ENCODE measurements around the gene FRS3.

DNA sequence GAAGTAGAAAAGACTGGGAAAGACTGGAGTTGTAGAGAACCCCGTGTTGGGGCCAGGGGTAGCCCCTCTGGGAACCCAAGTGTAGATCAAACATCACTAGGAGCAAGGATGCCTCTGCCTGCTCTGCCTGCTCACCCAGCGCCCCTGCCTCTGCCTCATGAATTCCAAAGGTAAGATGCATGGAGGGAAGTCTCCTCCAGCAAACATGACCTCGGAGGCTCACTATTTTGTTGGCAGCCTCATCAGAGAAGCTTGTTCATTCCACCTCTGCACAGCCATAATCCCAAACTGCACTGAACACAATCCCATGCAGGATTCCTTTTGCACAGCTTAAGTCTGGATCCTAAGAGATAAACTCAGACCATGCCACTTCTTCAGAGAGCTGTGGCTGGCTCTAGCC, 4.9 kb downstream of the FRS3 start:
- TF ChIP-seq, protein P1, sequence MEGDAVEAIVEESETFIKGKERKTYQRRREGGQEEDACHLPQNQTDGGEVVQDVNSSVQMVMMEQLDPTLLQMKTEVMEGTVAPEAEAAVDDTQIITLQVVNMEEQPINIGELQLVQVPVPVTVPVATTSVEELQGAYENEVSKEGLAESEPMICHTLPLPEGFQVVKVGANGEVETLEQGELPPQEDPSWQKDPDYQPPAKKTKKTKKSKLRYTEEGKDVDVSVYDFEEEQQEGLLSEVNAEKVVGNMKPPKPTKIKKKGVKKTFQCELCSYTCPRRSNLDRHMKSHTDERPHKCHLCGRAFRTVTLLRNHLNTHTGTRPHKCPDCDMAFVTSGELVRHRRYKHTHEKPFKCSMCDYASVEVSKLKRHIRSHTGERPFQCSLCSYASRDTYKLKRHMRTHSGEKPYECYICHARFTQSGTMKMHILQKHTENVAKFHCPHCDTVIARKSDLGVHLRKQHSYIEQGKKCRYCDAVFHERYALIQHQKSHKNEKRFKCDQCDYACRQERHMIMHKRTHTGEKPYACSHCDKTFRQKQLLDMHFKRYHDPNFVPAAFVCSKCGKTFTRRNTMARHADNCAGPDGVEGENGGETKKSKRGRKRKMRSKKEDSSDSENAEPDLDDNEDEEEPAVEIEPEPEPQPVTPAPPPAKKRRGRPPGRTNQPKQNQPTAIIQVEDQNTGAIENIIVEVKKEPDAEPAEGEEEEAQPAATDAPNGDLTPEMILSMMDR (conservative IDR thresholded peaks at IDR 0.05; ENCODE audit: low read length): no peak
- TF ChIP-seq EZH2phosphoT487 (IDR thresholded peaks at IDR 0.05; ENCODE audit: borderline replicate concordance): no peak
